Calu3 (cell line): ENCODE data around the gene OCA2. TPM values are rescaled to one million over a fixed set of nuclear protein-coding genes. Genes with fewer than 3 reads are reported as not detected.

Experiments used
- BruUV-seq: library from RNA; stranded (reverse); fragments of 400-500 nt; replicated peaks from 2 replicates; lab custom pipeline; 2021; lab: Mats Ljungman, UMichigan
- CTCF ChIA-PET: fragments of 300-600 bp; sonication (Branson Sonifier 250); formaldehyde crosslinking; loops from one replicate; lab custom pipeline; 2022; ENCODE audit warnings: antibody characterized with exemption; lab: Charles Lee
- DNase-seq: peaks from one replicate; pipeline ENCODE4 v3.0.0; 2022
- H3K27ac Mint-ChIP-seq: one replicate; pipeline ENCODE4 v1.8.0; 2022; ENCODE audit warnings: mixed read lengths; ENCODE audit not compliant: unreplicated experiment
- H3K27me3 Mint-ChIP-seq: one replicate; pipeline ENCODE4 v1.8.0; 2022; ENCODE audit warnings: mixed read lengths; ENCODE audit not compliant: unreplicated experiment
- H3K36me3 Mint-ChIP-seq: one replicate; pipeline ENCODE4 v1.8.0; 2022; ENCODE audit warnings: mild to moderate bottlenecking, moderate library complexity, mixed read lengths; ENCODE audit not compliant: insufficient read depth, unreplicated experiment
- H3K4me1 Mint-ChIP-seq: one replicate; pipeline ENCODE4 v1.8.0; 2022; ENCODE audit warnings: mild to moderate bottlenecking, low read depth, mixed read lengths; ENCODE audit not compliant: unreplicated experiment
- H3K4me3 Mint-ChIP-seq: one replicate; pipeline ENCODE4 v1.8.0; 2022; ENCODE audit warnings: mild to moderate bottlenecking, low read depth, moderate library complexity, mixed read lengths; ENCODE audit not compliant: unreplicated experiment
- H3K9me3 Mint-ChIP-seq: one replicate; pipeline ENCODE4 v1.8.0; 2022; ENCODE audit warnings: low read depth, mixed read lengths; ENCODE audit not compliant: unreplicated experiment
- CTCF ChIP-seq: fragments of 200-600 bp; IDR thresholded peaks from one replicate; pipeline ENCODE4 v1.8.0; 2022; ENCODE audit warnings: antibody characterized with exemption; ENCODE audit not compliant: unreplicated experiment
- intact Hi-C: fragments of 100-400 bp; cut with micrococcal nuclease; formaldehyde crosslinking; loops from one replicate; pipeline ENCODE4 v1.10.0; 2022; ENCODE audit not compliant: unreplicated experiment
- total RNA-seq: library from RNA; stranded (reverse); gene quantifications from 2 replicates; pipeline ENCODE4 v1.2.3, GENCODE V29; 2022

The OCA2 gene
- total RNA-seq, 1 experiment from 2014 or later: not detected

GRCh38 chr15:28075573-28075972, 23.5 kb downstream of the OCA2 start:
- no peak for TF ChIP-seq CTCF
- Mint-ChIP-seq H3K9me3 (no peaks in the 10 kb centered on the region), H3K4me1 (no peaks in the 10 kb centered on the region), H3K27ac (no peak overlapping the region), H3K27me3 (no peaks in the 10 kb centered on the region), H3K36me3 (no peaks in the 10 kb centered on the region), H3K4me3 (no peak overlapping the region)
- intact Hi-C loops: no loop called here
- no peak for DNase-seq
- CTCF ChIA-PET: no interaction called here
- no TSS peak for BruUV-seq

- no peak overlapping the region for H3K4me3 Mint-ChIP-seq
- no peak overlapping the region for H3K27ac Mint-ChIP-seq
- CTCF ChIA-PET: no interaction called here
Measured at GRCh38 chr15:28068930-28069329, 30.2 kb downstream of the OCA2 start.

DNA sequence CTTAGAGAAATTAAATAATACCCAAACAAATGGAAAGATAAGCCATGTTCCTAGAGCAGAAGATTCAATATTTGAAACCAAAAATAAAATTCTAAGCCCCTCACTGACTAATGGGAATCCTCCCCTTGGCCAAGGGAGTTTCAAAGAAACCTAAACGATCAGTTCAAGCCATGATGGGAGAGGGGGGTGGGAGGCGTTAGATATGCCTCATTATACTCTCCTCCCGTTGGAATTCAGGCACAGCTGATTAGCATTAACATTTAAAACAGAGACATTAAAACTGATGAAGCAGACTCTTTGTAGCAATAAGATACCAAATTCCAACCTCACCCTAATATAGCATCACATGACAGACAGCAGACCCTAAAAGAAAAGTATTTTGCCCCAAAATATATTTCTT, 32.9 kb downstream of the OCA2 start:
- intact Hi-C loops: no loop called here
- H3K36me3 Mint-ChIP-seq: no peaks in the 10 kb centered on the region
- BruUV-seq: no TSS peak
- CTCF ChIA-PET: no interaction called here
- no peak for TF ChIP-seq CTCF
- no peaks in the 10 kb centered on the region for H3K4me1 Mint-ChIP-seq
- no peak overlapping the region for H3K4me3 Mint-ChIP-seq
- H3K9me3 Mint-ChIP-seq: no peaks in the 10 kb centered on the region
- H3K27me3 Mint-ChIP-seq: no peaks in the 10 kb centered on the region
- H3K27ac Mint-ChIP-seq: no peak overlapping the region
- no peak for DNase-seq

More at GRCh38 chr15:28068930-28069329, 30.2 kb downstream of the OCA2 start:
- no peak for TF ChIP-seq CTCF
- intact Hi-C loops: no loop called here
- H3K9me3 Mint-ChIP-seq: no peaks in the 10 kb centered on the region
- BruUV-seq: no TSS peak
- no peaks in the 10 kb centered on the region for H3K4me1 Mint-ChIP-seq
- DNase-seq: no peak
- no peaks in the 10 kb centered on the region for H3K27me3 Mint-ChIP-seq
- no peaks in the 10 kb centered on the region for H3K36me3 Mint-ChIP-seq

GRCh38 chr15:28060005-28060404, 39.1 kb downstream of the OCA2 start:
- no peak overlapping the region for H3K27ac Mint-ChIP-seq
- DNase-seq: no peak
- no TSS peak for BruUV-seq
- H3K4me3 Mint-ChIP-seq: no peak overlapping the region
- no peak for TF ChIP-seq CTCF
- no peaks in the 10 kb centered on the region for H3K27me3 Mint-ChIP-seq
- H3K36me3 Mint-ChIP-seq: no peaks in the 10 kb centered on the region
- H3K9me3 Mint-ChIP-seq: no peaks in the 10 kb centered on the region
- H3K4me1 Mint-ChIP-seq: no peaks in the 10 kb centered on the region
- CTCF ChIA-PET: no interaction called here
- intact Hi-C loops: no loop called here

GRCh38 chr15:28058082-28058481, 41.0 kb downstream of the OCA2 start:
- CTCF ChIA-PET: no interaction called here

More at GRCh38 chr15:28058082-28058481, 41.0 kb downstream of the OCA2 start:
- Mint-ChIP-seq H3K4me3 (no peak overlapping the region), H3K9me3 (no peaks in the 10 kb centered on the region), H3K36me3 (no peaks in the 10 kb centered on the region), H3K27me3 (no peaks in the 10 kb centered on the region), H3K27ac (no peak overlapping the region), H3K4me1 (no peaks in the 10 kb centered on the region)
- no peak for TF ChIP-seq CTCF
- no TSS peak for BruUV-seq
- intact Hi-C loops: no loop called here
- no peak for DNase-seq
